PFSK-1 (cell line): ENCODE results near the gene MAP4.

Source experiments
- POLR2AphosphoS5 ChIP-seq: IDR thresholded peaks from 2 replicates; pipeline ENCODE4 v1.6.1; 2012; ENCODE audit warnings: low read depth, mild to moderate bottlenecking, control low read depth, low read length, moderate library complexity
- REST ChIP-seq, 2 experiments: IDR thresholded peaks; 2 replicates each; pipeline versions ENCODE4 v1.6.1 to v1.8.0; 2011 to 2012; ENCODE audit warnings: low read depth in 2 of 2, low read length in 2 of 2, control low read depth in 1 of 2, inconsistent platforms in 1 of 2, mild to moderate bottlenecking in 1 of 2, moderate library complexity in 1 of 2; ENCODE audit not compliant: insufficient read depth in 1 of 2
- SIN3A ChIP-seq: IDR thresholded peaks from 2 replicates; pipeline ENCODE4 v1.6.1; 2012; ENCODE audit warnings: mild to moderate bottlenecking, low read length, moderate library complexity, borderline replicate concordance; ENCODE audit not compliant: insufficient read depth

- TF ChIP-seq POLR2AphosphoS5, result no peak
- TF ChIP-seq SIN3A, result no peak
- no peak for TF ChIP-seq REST (IDR thresholded peaks at IDR 0.05; ENCODE audit: insufficient read depth in 1 of 2, low read depth in 2 of 2, low read length in 2 of 2)
These were observed 11.0 kb upstream of the MAP4 start for GRCh38 chr3:48026951-48027908.
